Panc1 (cell line): ENCODE measurements around the gene NUP210. TPM values are rescaled to one million over a fixed set of nuclear protein-coding genes. Genes with fewer than 3 reads are reported as not detected.

Experiments
- ATAC-seq: fragments of 200-7000 bp; cut with Tn5 transposase; 2 replicates; pipeline ENCODE4 v1.9.1; 2020; ENCODE audit warnings: mild to moderate bottlenecking, moderate library complexity
- BruUV-seq: library from RNA; stranded (reverse); fragments of 400-500 nt; replicated peaks from 2 replicates; lab custom pipeline; 2021; lab: Mats Ljungman, UMichigan
- CTCF ChIA-PET: fragments of 300-600 bp; sonication (Branson Sonifier 250); formaldehyde crosslinking; loops from one replicate; lab custom pipeline; 2022; ENCODE audit warnings: antibody characterized with exemption; lab: Charles Lee
- POLR2A ChIA-PET: fragments of 300-600 bp; sonication (Branson Sonifier 250); formaldehyde crosslinking; loops from one replicate; lab custom pipeline; 2022; ENCODE audit warnings: antibody characterized with exemption; lab: Charles Lee
- DNase-seq: peaks from one replicate; pipeline ENCODE4 v3.0.0-alpha.2; 2010; ENCODE audit warnings: low read depth, low spot score
- H3K27ac ChIP-seq: 2 replicates; pipeline ENCODE4 v1.5.1; 2011; ENCODE audit warnings: mild to moderate bottlenecking, low read length, inconsistent platforms
- H3K27me3 ChIP-seq: fragments of 200-500 bp; sonication (Bioruptor generic); 2 replicates; pipeline ENCODE4 v1.6.0; 2014; ENCODE audit warnings: low read length, inconsistent platforms; ENCODE audit not compliant: control insufficient read depth, insufficient read depth
- H3K36me3 ChIP-seq: fragments of 200-500 bp; sonication (Bioruptor generic); 2 replicates; pipeline ENCODE4 v1.5.1; 2014; ENCODE audit warnings: inconsistent platforms, mild to moderate bottlenecking, low read length, moderate library complexity; ENCODE audit not compliant: control insufficient read depth, insufficient read depth
- H3K4me1 ChIP-seq: 2 replicates; pipeline ENCODE4 v1.5.1; 2011; ENCODE audit warnings: inconsistent platforms, mild to moderate bottlenecking, low read length, moderate library complexity; ENCODE audit not compliant: control insufficient read depth, insufficient read depth
- H3K4me3 ChIP-seq, 2 experiments: 2 replicates each; pipeline ENCODE4 v1.5.1; 2011 to 2012; ENCODE audit warnings: low read depth in 2 of 2, low read length in 2 of 2, mild to moderate bottlenecking in 2 of 2, inconsistent platforms in 1 of 2, moderate library complexity in 1 of 2
- H3K9me3 ChIP-seq: fragments of 200-500 bp; sonication (Bioruptor generic); 2 replicates; pipeline ENCODE4 v1.5.1; 2014; ENCODE audit warnings: low read depth, mild to moderate bottlenecking, inconsistent platforms, low read length, moderate library complexity; ENCODE audit not compliant: control insufficient read depth, insufficient read depth
- CTCF ChIP-seq: fragments of 450-650 bp; IDR thresholded peaks from 2 replicates; pipeline ENCODE4 v1.5.1; 2017; ENCODE audit warnings: mild to moderate bottlenecking
- POLR2AphosphoS5 ChIP-seq: IDR thresholded peaks from 2 replicates; pipeline ENCODE4 v1.6.1; 2012; ENCODE audit warnings: mild to moderate bottlenecking, low read depth, low read length, moderate library complexity
- REST ChIP-seq, 2 experiments: IDR thresholded peaks; 2 replicates each; pipeline ENCODE4 v1.6.1; 2011 to 2012; ENCODE audit warnings: low read depth in 2 of 2, control low read depth in 1 of 2, low read length in 1 of 2, mild to moderate bottlenecking in 1 of 2, moderate library complexity in 1 of 2; ENCODE audit not compliant: insufficient read depth in 1 of 2
- SIN3A ChIP-seq: IDR thresholded peaks from 2 replicates; pipeline ENCODE4 v1.6.1; 2012; ENCODE audit warnings: low read depth, mild to moderate bottlenecking, low read length, moderate library complexity, borderline replicate concordance; ENCODE audit not compliant: insufficient read depth
- TCF7L2 ChIP-seq: IDR thresholded peaks from 2 replicates; pipeline ENCODE4 v1.6.1; 2011; ENCODE audit warnings: mild to moderate bottlenecking, low read depth, low read length, inconsistent platforms
- in situ Hi-C: cut with HindIII; loops from 2 replicates; pipeline ENCODE4 v1.10.0; 2016; ENCODE audit warnings: low sequenced_read_pairs, low pct_unique_long_range_greater_than_20kb
- intact Hi-C: fragments of 100-400 bp; cut with micrococcal nuclease; formaldehyde crosslinking; loops from one replicate; pipeline ENCODE4 v1.10.0; 2022; ENCODE audit not compliant: unreplicated experiment
- total RNA-seq: library from RNA; stranded (reverse); gene quantifications from one replicate; pipeline ENCODE4 v1.2.1, GENCODE V29; 2021; ENCODE audit not compliant: unreplicated experiment

The NUP210 gene
- total RNA-seq, 1 experiment from 2014 or later, result 36.8 TPM

- no peak for ATAC-seq
- CTCF ChIA-PET, result no interaction called here
- Histone ChIP-seq H3K27me3 (no peaks in the 10 kb centered on the region), H3K9me3 (peaks cover 3% of the 10 kb centered on the region; the same call in 1 of the 2 replicates), H3K36me3 (no peaks in the 10 kb centered on the region), H3K27ac (no peak overlapping the region), H3K4me3 (no peak overlapping the region), H3K4me1 (no peaks in the 10 kb centered on the region)
- POLR2A ChIA-PET, result interaction anchor here (0.6 kb wide), 1 partner anchor 204 kb away, joined by 4 read pairs; no protein-coding TSS in a partner anchor
- TF ChIP-seq POLR2AphosphoS5 (no peak), REST (IDR thresholded peaks at IDR 0.05; ENCODE audit: insufficient read depth in 1 of 2, low read depth in 2 of 2, low read length in 1 of 2) (no peak), TCF7L2 (no peak), SIN3A (no peak), CTCF (no peak)
- BruUV-seq, result no TSS peak
- in situ Hi-C loops, result no loop called here
- no peak for DNase-seq
- intact Hi-C loops, result no loop called here
These were observed 132.3 kb downstream of the NUP210 start for GRCh38 chr3:13287833-13288232.

GRCh38 chr3:13286873-13287272, 133.2 kb downstream of the NUP210 start:
- intact Hi-C loops (no loop called here), in situ Hi-C loops (no loop called here)
- H3K27me3 ChIP-seq, result no peaks in the 10 kb centered on the region
- H3K27ac ChIP-seq, result no peak overlapping the region
- ATAC-seq (no peak), DNase-seq (no peak)
- no peaks in the 10 kb centered on the region for H3K36me3 ChIP-seq
- BruUV-seq, result no TSS peak
- no peak for TF ChIP-seq REST (IDR thresholded peaks at IDR 0.05; ENCODE audit: insufficient read depth in 1 of 2, low read depth in 2 of 2, low read length in 1 of 2)
- TF ChIP-seq TCF7L2, result no peak
- TF ChIP-seq CTCF, result no peak
- TF ChIP-seq SIN3A, result no peak
- no peak for TF ChIP-seq POLR2AphosphoS5
- H3K4me3 ChIP-seq, result no peak overlapping the region
- ChIA-PET CTCF (no interaction called here), POLR2A (no interaction called here)
- H3K9me3 ChIP-seq, result peaks cover 3% of the 10 kb centered on the region; the same call in 1 of the 2 replicates
- no peaks in the 10 kb centered on the region for H3K4me1 ChIP-seq
